ENCODE results near the gene VSTM4. TPM values are rescaled to one million over a fixed set of nuclear protein-coding genes. Genes with fewer than 3 reads are reported as not detected.

VSTM4 gene
- total and polyA plus RNA-seq, 8 donors, result 0.32 to 2.4 (median 0.57) TPM

GRCh38 chr10:49158404-49158803 lies 43.1 kb upstream of the VSTM4 start:
- no peaks in the 10 kb centered on the region for H3K4me1 ChIP-seq
- TF ChIP-seq CTCF (IDR thresholded peaks at IDR 0.05), result no peak
- H3K27me3 ChIP-seq, result no peaks in the 10 kb centered on the region
- H3K4me3 ChIP-seq, result no peak overlapping the region
- intact Hi-C loops (cut with DNase I), result no loop called here
- DNase-seq, result no peak
- 52 to 61% methylated on average over 7 of the region's 7 CpGs for WGBS, 2 donors
- no peaks in the 10 kb centered on the region for H3K36me3 ChIP-seq
- ATAC-seq, result no peak
- H3K27ac ChIP-seq, result no peak overlapping the region
- no peaks in the 10 kb centered on the region for H3K9me3 ChIP-seq
- FAIRE-seq, result no peak

GRCh38 chr10:49157229-49157628 lies 41.9 kb upstream of the VSTM4 start:
- no peaks in the 10 kb centered on the region for H3K27me3 ChIP-seq
- no peaks in the 10 kb centered on the region for H3K4me1 ChIP-seq
- H3K36me3 ChIP-seq, result no peaks in the 10 kb centered on the region
- ATAC-seq (no peak), DNase-seq (no peak), FAIRE-seq (no peak)
- no peak overlapping the region for H3K4me3 ChIP-seq
- 70 to 71% methylated on average over 3 of the region's 3 CpGs for WGBS, 2 donors
- intact Hi-C loops (cut with DNase I), result no loop called here
- no peak overlapping the region for H3K27ac ChIP-seq
- TF ChIP-seq CTCF (IDR thresholded peaks at IDR 0.05), result no peak
- no peaks in the 10 kb centered on the region for H3K9me3 ChIP-seq

- H3K27me3 ChIP-seq, result no peaks in the 10 kb centered on the region
- no peaks in the 10 kb centered on the region for H3K9me3 ChIP-seq
- H3K4me1 ChIP-seq, result no peaks in the 10 kb centered on the region
- DNase-seq (no peak), ATAC-seq (no peak), FAIRE-seq (no peak)
- TF ChIP-seq CTCF (IDR thresholded peaks at IDR 0.05), result no peak
- intact Hi-C loops (cut with DNase I), result no loop called here
- H3K27ac ChIP-seq, result no peak overlapping the region
- H3K4me3 ChIP-seq, result no peak overlapping the region
- no peaks in the 10 kb centered on the region for H3K36me3 ChIP-seq
- 59 to 64% methylated on average over 6 of the region's 6 CpGs for WGBS, 2 donors
Observed at GRCh38 chr10:49154641-49155040, 39.3 kb upstream of the VSTM4 start.

GRCh38 chr10:49153971-49154370 lies 38.6 kb upstream of the VSTM4 start:
- ATAC-seq (no peak), FAIRE-seq (no peak), DNase-seq (no peak)
- intact Hi-C loops (cut with DNase I), result no loop called here
- Histone ChIP-seq H3K4me3 (no peak overlapping the region), H3K4me1 (no peaks in the 10 kb centered on the region), H3K9me3 (no peaks in the 10 kb centered on the region), H3K27me3 (no peaks in the 10 kb centered on the region), H3K36me3 (no peaks in the 10 kb centered on the region), H3K27ac (no peak overlapping the region)
- TF ChIP-seq CTCF (IDR thresholded peaks at IDR 0.05), result no peak
- WGBS, 2 donors, result 86 to 91% methylated on average over 1 of the region's 1 CpG

- Histone ChIP-seq H3K9me3 (no peaks in the 10 kb centered on the region), H3K27ac (no peak overlapping the region), H3K36me3 (no peaks in the 10 kb centered on the region), H3K27me3 (no peaks in the 10 kb centered on the region), H3K4me3 (no peak overlapping the region), H3K4me1 (no peaks in the 10 kb centered on the region)
- TF ChIP-seq CTCF (IDR thresholded peaks at IDR 0.05), result no peak
- intact Hi-C loops (cut with DNase I), result no loop called here
- DNase-seq, result no peak
- no peak for FAIRE-seq
- 38 to 50% methylated on average over 4 of the region's 4 CpGs for WGBS, 2 donors
- ATAC-seq, result no peak
Observed at GRCh38 chr10:49153115-49153514, 37.8 kb upstream of the VSTM4 start.
